ENCODE measurements around the gene ATXN1. TPM values are rescaled to one million over a fixed set of nuclear protein-coding genes. Genes with fewer than 3 reads are reported as not detected.

Gene ATXN1
- total and polyA plus RNA-seq, 2 of the 8 experiments (the other 6 are each of a cell fraction or from before 2014, with no cell fraction given): 1.6 to 4.0 TPM

- no peak overlapping the region for H2BK15ac ChIP-seq (ENCODE audit: low read length)
- H4K5ac ChIP-seq (ENCODE audit: insufficient read length, low read depth, low read length): no peak overlapping the region
- DNase-seq (ENCODE audit: low read depth in 1 of 2, low spot score in 2 of 2) (no peak), FAIRE-seq (peak; percentile 48)
- peak overlapping the region; percentile 4 for H4K91ac ChIP-seq (replicated peaks; ENCODE audit: insufficient read length, low read length)
- no peak overlapping the region for H3K56ac ChIP-seq (replicated peaks; ENCODE audit: insufficient read length, low read depth, low read length)
- no peak overlapping the region for H3K23ac ChIP-seq (ENCODE audit: insufficient read length)
- H2AK5ac ChIP-seq (ENCODE audit: low read depth, low read length): 0 out of 2 replicates have a peak overlapping the region, but pooled peaks have one; percentile 32
- H2AFZ ChIP-seq (ENCODE audit: low read length): no peak overlapping the region
- H3K27ac ChIP-seq (ENCODE audit: low read depth, low read length): peak overlapping the region; percentile 5; the same call in 1 of the 2 replicates
- H3K14ac ChIP-seq (ENCODE audit: insufficient read length): no peak overlapping the region
- peaks cover 7 to 8% of the 10 kb centered on the region in 2 experiments; a peak in 1 of 4 replicates for H3K9me3 ChIP-seq (ENCODE audit: insufficient read depth in 2 of 2, low read depth in 1 of 2, low read length in 1 of 2)
- H3K36me3 ChIP-seq (ENCODE audit: control insufficient read depth in 2 of 4, insufficient read depth in 4 of 4, low read length in 3 of 4): no peaks in the 10 kb centered on the region
- H2BK12ac ChIP-seq (ENCODE audit: low read depth, low read length): peak overlapping the region; percentile 90; the same call in 1 of the 2 replicates
- H3K4me2 ChIP-seq (ENCODE audit: insufficient read depth in 1 of 2, low read depth in 2 of 2, low read length in 2 of 2): peak overlapping the region; percentile 24 to 50
- no peaks in the 10 kb centered on the region for H4K20me1 ChIP-seq (replicated peaks in 1 of 2; ENCODE audit: control insufficient read depth in 1 of 2, insufficient read depth in 2 of 2, low read length in 2 of 2)
- H3K4me3 ChIP-seq (ENCODE audit: extremely low read depth in 1 of 4, insufficient read depth in 2 of 4, low read depth in 3 of 4, low read length in 4 of 4): peak overlapping the region in 1 of 4 experiments; percentile 22; a peak in 1 of 8 replicates
- H2BK5ac ChIP-seq (ENCODE audit: low read depth, low read length): peak overlapping the region; percentile 64; the same call in 1 of the 2 replicates
- H3K23me2 ChIP-seq (ENCODE audit: low read depth, low read length): no peaks in the 10 kb centered on the region
- no peaks in the 10 kb centered on the region for H3K79me2 ChIP-seq (ENCODE audit: control insufficient read depth in 1 of 2, insufficient read depth in 2 of 2, low read length in 2 of 2)
- H3K4me1 ChIP-seq (replicated peaks in 1 of 4; ENCODE audit: control insufficient read depth in 3 of 4, insufficient read depth in 4 of 4, low read length in 3 of 4): peaks cover 4 to 21% (median 9%) of the 10 kb centered on the region in 4 experiments
- CTCF ChIA-PET (ENCODE audit: partially characterized antibody): no interaction called here
- H3K18ac ChIP-seq (ENCODE audit: extremely low read depth, low read length): peak overlapping the region; percentile 36; the same call in 1 of the 2 replicates
- H3K79me1 ChIP-seq (ENCODE audit: low read depth, low read length): no peaks in the 10 kb centered on the region
- no peak overlapping the region for H3K9ac ChIP-seq (replicated peaks in 1 of 4; ENCODE audit: extremely low read depth in 1 of 4, low read depth in 3 of 4, low read length in 3 of 4)
- no peak overlapping the region for H2BK20ac ChIP-seq (ENCODE audit: low read length)
- no peak overlapping the region for H4K8ac ChIP-seq (ENCODE audit: extremely low read depth, insufficient read depth, low read length)
- peak overlapping the region; percentile 1 for H3K4ac ChIP-seq (replicated peaks; ENCODE audit: insufficient read length, low read depth, low read length)
- WGBS, 2 experiments (ENCODE audit: extremely low coverage in 1 of 2, insufficient coverage in 1 of 2, insufficient read length in 1 of 2, insufficient replicate concordance in 2 of 2, low coverage in 1 of 2, low lambda C conversion rate in 2 of 2, missing lambda C conversion rate in 1 of 2): 45% methylated on average over 11 of the region's 11 CpGs; no CpG with 5 or more reads in 1 of the 2 experiments
- H2BK120ac ChIP-seq (replicated peaks; ENCODE audit: low read depth, low read length): peak overlapping the region; percentile 8
- POLR2A ChIA-PET (ENCODE audit: partially characterized antibody): interaction anchor here (1.1 kb wide), 1 partner anchor 16 kb away, joined by 3 read pairs; no protein-coding TSS in a partner anchor
- H3K27me3 ChIP-seq (replicated peaks in 1 of 4; ENCODE audit: control insufficient read depth in 3 of 4, extremely low read depth in 1 of 4, insufficient read depth in 3 of 4, low read length in 3 of 4): no peaks in the 10 kb centered on the region
Measured at GRCh38 chr6:16496991-16497801, 264.1 kb downstream of the ATXN1 start.
